BLaER1 (cell line): Measurements from ENCODE around the gene LRRC45.

Experiments used
- H3K27ac ChIP-seq: shearing (Covaris generic); formaldehyde crosslinking; 2 replicates; pipeline ENCODE4 v1.8.1; 2022
- H3K27me3 ChIP-seq: shearing (Covaris generic); formaldehyde crosslinking; 2 replicates; pipeline ENCODE4 v1.8.1; 2022
- H3K36me3 ChIP-seq: shearing (Covaris generic); formaldehyde crosslinking; 2 replicates; pipeline ENCODE4 v1.8.1; 2022
- H3K4me1 ChIP-seq: shearing (Covaris generic); formaldehyde crosslinking; 2 replicates; pipeline ENCODE4 v1.8.1; 2022
- H3K4me2 ChIP-seq: shearing (Covaris generic); formaldehyde crosslinking; 2 replicates; pipeline ENCODE4 v1.8.1; 2022
- H3K4me3 ChIP-seq: shearing (Covaris generic); formaldehyde crosslinking; 2 replicates; pipeline ENCODE4 v1.8.1; 2022
- H3K9ac ChIP-seq: shearing (Covaris generic); formaldehyde crosslinking; 2 replicates; pipeline ENCODE4 v1.8.1; 2022
- H3K9me3 ChIP-seq: shearing (Covaris generic); formaldehyde crosslinking; 2 replicates; pipeline ENCODE4 v1.8.1; 2022
- H4K20me1 ChIP-seq: shearing (Covaris generic); formaldehyde crosslinking; 2 replicates; pipeline ENCODE4 v1.8.1; 2022
- Cebpa-rat ChIP-seq: shearing (Covaris generic); IDR thresholded peaks from 2 replicates; pipeline ENCODE4 v1.8.1; 2022

LRRC45 gene

GRCh38 chr17:81993729-81994592, 29.1 kb upstream of the LRRC45 start:
- peaks cover 77% of the 10 kb centered on the region for H4K20me1 ChIP-seq
- H3K9me3 ChIP-seq = peaks cover 8% of the 10 kb centered on the region; the same call in 1 of the 2 replicates
- peak overlapping the region; percentile 17; the same call in 1 of the 2 replicates for H3K4me2 ChIP-seq
- TF ChIP-seq Cebpa-rat = no peak
- 0 out of 2 replicates have a peak, but pooled peaks cover 5% of the 10 kb centered on the region for H3K27me3 ChIP-seq
- no peak overlapping the region for H3K4me3 ChIP-seq
- H3K36me3 ChIP-seq = peaks cover 17% of the 10 kb centered on the region; the same call in 1 of the 2 replicates
- H3K4me1 ChIP-seq = peaks cover 41% of the 10 kb centered on the region
- H3K9ac ChIP-seq = no peak overlapping the region
- no peak overlapping the region for H3K27ac ChIP-seq

DNA sequence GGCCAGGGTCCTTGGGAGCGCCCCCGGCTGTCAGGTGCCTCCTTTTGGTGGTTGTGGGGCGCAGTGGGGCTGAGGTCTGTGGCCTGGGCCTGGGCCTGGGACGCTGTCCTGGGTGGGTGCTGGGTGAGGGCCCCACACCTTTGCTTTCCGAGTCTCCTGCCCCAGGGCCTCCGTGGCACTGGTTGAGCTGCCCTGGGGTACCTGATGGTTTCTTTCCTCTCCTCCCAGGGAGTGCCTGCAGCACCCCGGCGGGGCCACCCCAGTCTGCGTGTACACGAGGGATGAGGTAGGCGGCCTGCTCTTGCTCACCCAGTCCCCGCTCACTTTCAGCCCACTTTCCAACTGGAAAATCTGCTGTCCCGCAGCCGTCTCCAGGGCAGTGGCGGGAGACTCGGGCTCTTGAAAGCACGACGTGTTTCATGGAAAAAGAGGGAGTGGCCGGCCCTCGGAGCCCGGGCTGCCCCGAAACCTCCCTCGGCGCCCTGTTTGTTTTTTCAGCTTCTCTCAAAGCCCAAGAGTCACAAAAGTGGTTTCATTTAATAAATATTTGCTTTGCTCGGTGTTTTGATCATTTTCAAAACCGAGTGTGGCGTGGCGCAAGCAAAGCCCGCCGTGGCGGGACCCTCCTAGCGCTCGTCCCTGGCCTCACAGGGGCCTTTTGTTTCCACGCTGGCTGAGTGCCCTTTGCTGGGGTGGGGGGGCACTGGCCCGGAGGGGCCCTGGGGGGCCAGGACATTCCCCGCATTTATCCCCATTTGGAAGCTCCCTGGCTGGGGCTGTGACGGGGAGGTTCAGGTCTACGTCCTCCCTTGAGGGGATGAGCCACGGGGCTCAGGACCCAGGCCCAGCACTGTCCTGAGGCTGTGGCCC, 28.3 kb upstream of the LRRC45 start:
- no peak overlapping the region; the same call in 1 of the 2 replicates for H3K4me2 ChIP-seq
- no peak overlapping the region for H3K27ac ChIP-seq
- H3K4me1 ChIP-seq = peaks cover 49% of the 10 kb centered on the region
- H3K4me3 ChIP-seq = no peak overlapping the region
- peaks cover 8% of the 10 kb centered on the region; the same call in 1 of the 2 replicates for H3K9me3 ChIP-seq
- 0 out of 2 replicates have a peak, but pooled peaks cover 8% of the 10 kb centered on the region for H3K27me3 ChIP-seq
- peaks cover 17% of the 10 kb centered on the region; the same call in 1 of the 2 replicates for H3K36me3 ChIP-seq
- no peak overlapping the region for H3K9ac ChIP-seq
- H4K20me1 ChIP-seq = peaks cover 77% of the 10 kb centered on the region
- TF ChIP-seq Cebpa-rat = no peak

DNA sequence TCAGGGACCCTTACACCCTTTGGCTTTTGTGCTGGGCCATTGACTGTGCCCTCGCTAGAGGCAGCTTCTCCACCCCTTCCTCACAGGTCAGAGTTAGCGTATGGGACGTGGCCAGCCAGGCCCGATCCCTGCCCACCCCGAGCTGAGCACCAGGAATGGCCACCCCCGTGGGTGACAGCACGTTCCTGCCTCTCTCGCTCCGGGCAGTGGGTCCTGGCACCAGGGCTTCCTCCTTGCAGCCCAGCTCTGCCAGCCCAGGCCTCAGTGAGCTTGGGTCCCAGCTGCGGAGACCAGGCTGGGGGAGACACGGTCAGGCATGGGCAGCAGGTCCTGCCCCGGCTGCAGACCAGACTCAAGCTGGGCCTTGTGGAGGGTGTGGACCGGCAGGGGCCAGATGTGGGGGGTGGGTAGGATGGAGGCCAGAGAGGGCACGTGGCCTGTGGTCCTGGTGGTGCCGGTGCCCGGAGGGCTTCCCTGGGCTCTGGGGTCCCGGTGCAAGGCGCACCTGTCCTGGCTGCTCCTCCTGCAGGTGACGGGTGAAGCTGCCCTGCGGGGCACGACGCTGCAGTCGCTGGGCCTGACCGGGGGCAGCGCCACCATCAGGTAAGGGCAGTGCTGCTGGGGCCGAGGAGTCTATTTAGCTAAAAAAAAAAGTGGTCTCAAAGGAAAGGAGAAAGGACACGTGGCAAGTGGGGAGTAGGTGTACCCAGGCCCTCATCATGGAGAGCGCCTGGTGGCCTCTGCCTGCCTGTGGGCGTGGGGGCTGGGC, 27.5 kb upstream of the LRRC45 start:
- Histone ChIP-seq H3K27me3 (peaks cover 11% of the 10 kb centered on the region; the same call in 1 of the 2 replicates), H3K9me3 (peaks cover 5% of the 10 kb centered on the region; the same call in 1 of the 2 replicates), H3K9ac (no peak overlapping the region), H3K36me3 (peaks cover 13% of the 10 kb centered on the region; the same call in 1 of the 2 replicates), H3K4me3 (no peak overlapping the region), H3K4me1 (peaks cover 58% of the 10 kb centered on the region), H3K27ac (no peak overlapping the region), H3K4me2 (no peak overlapping the region), H4K20me1 (peaks cover 77% of the 10 kb centered on the region)
- no peak for TF ChIP-seq Cebpa-rat

DNA sequence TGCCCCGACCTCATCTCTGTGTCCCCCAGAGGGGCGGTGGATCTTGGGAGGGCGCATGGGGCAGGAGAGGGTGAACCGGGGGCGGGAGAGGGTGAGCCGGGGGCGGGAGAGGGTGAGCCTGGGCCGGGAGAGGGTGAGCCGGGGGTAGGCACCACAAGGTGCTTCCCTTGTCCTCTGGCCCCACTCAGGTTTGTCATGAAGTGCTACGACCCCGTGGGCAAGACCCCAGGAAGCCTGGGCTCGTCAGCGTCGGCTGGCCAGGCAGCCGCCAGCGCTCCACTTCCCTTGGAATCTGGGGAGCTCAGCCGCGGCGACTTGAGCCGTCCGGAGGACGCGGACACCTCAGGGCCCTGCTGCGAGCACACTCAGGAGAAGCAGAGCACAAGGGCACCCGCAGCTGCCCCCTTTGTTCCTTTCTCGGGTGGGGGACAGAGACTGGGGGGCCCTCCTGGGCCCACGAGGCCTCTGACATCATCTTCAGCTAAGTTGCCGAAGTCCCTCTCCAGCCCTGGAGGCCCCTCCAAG, 26.8 kb upstream of the LRRC45 start:
- H3K36me3 ChIP-seq = peaks cover 6% of the 10 kb centered on the region; the same call in 1 of the 2 replicates
- H3K9ac ChIP-seq = no peak overlapping the region
- H3K4me1 ChIP-seq = peaks cover 63% of the 10 kb centered on the region

DNA sequence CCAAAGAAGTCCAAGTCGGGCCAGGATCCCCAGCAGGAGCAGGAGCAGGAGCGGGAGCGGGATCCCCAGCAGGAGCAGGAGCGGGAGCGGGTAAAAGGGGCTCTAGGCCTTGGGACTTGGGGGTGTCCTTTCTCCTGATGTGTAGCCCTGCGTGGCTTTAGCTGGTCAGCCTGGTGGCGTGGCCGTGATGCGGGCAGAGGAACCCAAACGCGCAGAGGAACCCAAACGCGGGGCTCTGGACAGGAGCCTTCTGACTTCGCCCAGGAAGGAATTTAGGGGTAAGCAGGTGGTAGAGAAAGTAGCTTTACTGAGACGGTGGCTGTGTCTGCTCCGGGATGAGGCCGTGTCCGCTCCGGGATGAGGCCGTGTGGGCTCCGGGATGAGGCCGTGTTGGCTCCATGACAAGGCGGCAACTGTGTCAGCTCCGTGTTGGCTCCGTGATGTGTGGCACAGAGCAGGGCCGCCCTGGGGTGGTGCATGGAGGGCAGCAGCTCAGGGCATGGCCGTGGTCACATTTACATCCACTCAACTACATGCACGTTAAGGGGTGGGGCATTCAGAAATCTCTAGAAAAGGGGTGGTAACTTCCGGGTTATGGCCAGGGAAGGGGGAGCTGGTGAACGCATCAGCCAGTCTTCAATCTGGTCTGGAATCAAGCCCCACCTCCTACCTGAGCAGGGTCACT, 26.2 kb upstream of the LRRC45 start:
- H3K4me1 ChIP-seq = peaks cover 63% of the 10 kb centered on the region
- H3K27ac ChIP-seq = no peak overlapping the region
- no peak overlapping the region for H3K9ac ChIP-seq
- 0 out of 2 replicates have a peak, but pooled peaks cover 6% of the 10 kb centered on the region for H3K36me3 ChIP-seq
- H3K27me3 ChIP-seq = peaks cover 17% of the 10 kb centered on the region; the same call in 1 of the 2 replicates
- no peak overlapping the region for H3K4me3 ChIP-seq
- TF ChIP-seq Cebpa-rat = no peak
- H3K4me2 ChIP-seq = no peak overlapping the region
- H4K20me1 ChIP-seq = peaks cover 77% of the 10 kb centered on the region
- H3K9me3 ChIP-seq = no peaks in the 10 kb centered on the region

More for the DNA sequence above, 26.8 kb upstream of the LRRC45 start:
- H4K20me1 ChIP-seq = peaks cover 77% of the 10 kb centered on the region
- TF ChIP-seq Cebpa-rat = no peak
- no peak overlapping the region for H3K27ac ChIP-seq
- H3K4me3 ChIP-seq = no peak overlapping the region
- no peak overlapping the region for H3K4me2 ChIP-seq
- peaks cover 17% of the 10 kb centered on the region; the same call in 1 of the 2 replicates for H3K27me3 ChIP-seq
- no peaks in the 10 kb centered on the region for H3K9me3 ChIP-seq

GRCh38 chr17:81998212-81998611, 24.9 kb upstream of the LRRC45 start:
- Histone ChIP-seq H3K4me3 (no peak overlapping the region), H3K27ac (no peak overlapping the region), H3K9me3 (no peaks in the 10 kb centered on the region), H3K4me2 (peak overlapping the region; percentile 95), H3K36me3 (0 out of 2 replicates have a peak, but pooled peaks cover 6% of the 10 kb centered on the region), H3K27me3 (peaks cover 17% of the 10 kb centered on the region; the same call in 1 of the 2 replicates), H3K9ac (no peak overlapping the region), H4K20me1 (peaks cover 75% of the 10 kb centered on the region), H3K4me1 (peaks cover 64% of the 10 kb centered on the region)
- TF ChIP-seq Cebpa-rat = no peak

DNA sequence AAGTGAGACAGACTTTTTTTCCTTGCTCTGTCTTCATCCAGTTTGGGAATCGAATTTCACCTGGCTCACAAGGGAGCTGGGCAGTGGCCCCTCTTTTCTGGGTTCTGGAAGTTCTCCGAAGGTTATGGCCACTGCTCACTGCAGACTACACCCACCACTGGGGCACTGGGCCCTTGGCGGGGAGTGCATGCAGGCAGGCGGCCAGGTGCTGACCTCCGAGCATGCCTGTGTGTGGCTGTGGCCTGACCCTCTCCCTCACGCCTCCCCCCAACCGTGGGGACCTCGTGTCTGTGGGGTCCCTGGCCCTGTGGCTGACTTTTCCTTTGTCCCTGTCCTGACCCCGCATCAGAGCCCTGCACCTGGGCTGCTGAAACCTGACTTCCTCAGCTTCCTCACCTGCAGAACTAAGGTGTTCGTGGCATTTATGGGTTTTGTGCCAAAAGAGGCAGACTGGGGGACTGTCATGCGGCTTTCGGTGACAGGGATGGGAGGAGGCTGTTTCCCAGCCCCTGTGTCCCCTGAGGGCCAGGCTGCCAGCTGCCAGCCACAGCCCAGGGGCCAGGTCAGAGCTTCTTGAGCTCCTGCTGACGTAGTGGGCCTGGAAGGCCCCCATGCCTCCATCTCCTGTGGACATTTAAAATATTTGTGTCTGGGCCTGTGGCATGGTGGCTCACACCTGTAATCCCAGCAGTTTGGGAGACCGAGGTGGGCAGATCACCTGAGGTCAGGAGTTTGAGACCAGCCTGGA, 24.2 kb upstream of the LRRC45 start:
- Histone ChIP-seq H3K9ac (0 out of 2 replicates have a peak overlapping the region, but pooled peaks have one; percentile 24), H4K20me1 (peaks cover 74% of the 10 kb centered on the region), H3K4me2 (peak overlapping the region; percentile 95), H3K36me3 (0 out of 2 replicates have a peak, but pooled peaks cover 6% of the 10 kb centered on the region), H3K27me3 (peaks cover 14% of the 10 kb centered on the region; the same call in 1 of the 2 replicates), H3K27ac (no peak overlapping the region), H3K4me3 (no peak overlapping the region), H3K4me1 (peaks cover 64% of the 10 kb centered on the region), H3K9me3 (no peaks in the 10 kb centered on the region)
- TF ChIP-seq Cebpa-rat = no peak

DNA sequence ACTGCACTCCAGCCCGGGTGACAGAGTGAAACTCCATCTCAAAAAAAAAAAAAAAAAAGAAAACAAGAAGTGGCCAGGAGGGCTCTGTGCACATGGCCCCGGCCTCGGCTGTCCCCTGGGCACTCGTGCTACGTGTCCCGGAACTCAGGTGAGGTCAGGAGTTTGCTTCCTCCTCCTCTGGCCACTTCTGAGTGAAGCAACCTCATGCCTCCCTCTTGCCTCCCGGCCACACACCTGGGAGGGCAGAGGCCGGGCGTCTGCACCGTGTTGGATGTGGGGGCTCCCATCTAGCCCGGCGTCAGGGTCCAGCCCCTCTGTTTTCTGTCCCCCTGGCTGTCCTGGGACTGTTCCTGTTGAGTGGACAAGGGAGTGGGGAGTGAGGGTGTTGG, 23.5 kb upstream of the LRRC45 start:
- Histone ChIP-seq H3K9me3 (no peaks in the 10 kb centered on the region), H3K9ac (no peak overlapping the region), H3K27ac (no peak overlapping the region), H4K20me1 (peaks cover 74% of the 10 kb centered on the region), H3K27me3 (peaks cover 12% of the 10 kb centered on the region; the same call in 1 of the 2 replicates), H3K4me3 (no peak overlapping the region), H3K36me3 (0 out of 2 replicates have a peak, but pooled peaks cover 6% of the 10 kb centered on the region), H3K4me1 (peaks cover 66% of the 10 kb centered on the region), H3K4me2 (peak overlapping the region; percentile 95)
- TF ChIP-seq Cebpa-rat = no peak
